Sigmoid colon (tissue), 4 donors: ENCODE results near the gene NUP214.

ENCODE experiments used
- CTCF ChIP-seq, 4 experiments: fragments of 450-650 bp in 3 of 4; fragments of 200-600 bp in 1 of 4; IDR thresholded peaks; one replicate each; pipeline ENCODE4 v1.5.1; 2016 to 2019; ENCODE audit warnings: antibody characterized with exemption in 4 of 4, mild to moderate bottlenecking in 3 of 4, moderate library complexity in 2 of 4
- POLR2A ChIP-seq, 2 donors: fragments of 450-650 bp; IDR thresholded peaks; one replicate each; pipeline ENCODE4 v1.6.1; 2016; ENCODE audit warnings: antibody characterized with exemption in 2 of 2, mild to moderate bottlenecking in 2 of 2, moderate library complexity in 2 of 2
- POLR2AphosphoS5 ChIP-seq, 4 donors: sonication (generic); formaldehyde crosslinking; IDR thresholded peaks; one replicate each; pipeline ENCODE4 v1.6.1; 2017; ENCODE audit warnings: antibody characterized with exemption in 4 of 4

- TF ChIP-seq CTCF (IDR thresholded peaks at IDR 0.05) (no peak), POLR2A (IDR thresholded peaks at IDR 0.05) (no peak), POLR2AphosphoS5 (IDR thresholded peaks at IDR 0.05) (no peak)
These were observed 89.5 kb downstream of the NUP214 start for GRCh38 chr9:131214876-131215275.
